Glomerular visceral epithelial cell (primary cell): ENCODE results near the gene SRGAP2C.
A peak's percentile ranks its signal among the peaks of the same experiment; 100 is the strongest.
"Not testable (repeated sequence)": the region's sequence is repeated elsewhere in the genome, so short reads cannot be mapped to it uniquely, and the experiment has no call there.

ENCODE experiments used
- DNase-seq: peaks from one replicate; pipeline ENCODE4 v3.0.0-alpha.2; 2016; ENCODE audit errors: extremely low spot score

SRGAP2C gene

DNA sequence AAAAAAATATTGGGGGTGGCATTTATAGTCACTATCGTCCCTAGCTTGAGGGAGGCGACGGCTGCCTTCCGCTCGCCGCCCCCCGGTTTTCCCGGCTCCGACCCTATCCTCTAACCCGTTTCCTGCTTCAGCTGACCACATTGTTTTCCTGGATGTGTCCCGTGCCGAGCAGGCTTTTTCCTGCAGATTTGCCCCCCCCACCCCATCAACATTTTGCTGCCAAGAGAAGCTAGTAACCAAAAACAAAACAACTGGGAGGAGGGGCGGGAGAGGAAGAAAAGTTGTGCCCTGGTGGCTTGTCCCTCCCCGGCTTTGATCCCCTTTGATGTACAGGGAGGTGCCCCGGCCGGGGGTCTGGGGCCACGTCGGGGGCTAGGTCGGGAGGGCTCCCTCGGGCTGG is 1.4 kb downstream of the SRGAP2C start:
- not testable (repeated sequence) for DNase-seq

DNA sequence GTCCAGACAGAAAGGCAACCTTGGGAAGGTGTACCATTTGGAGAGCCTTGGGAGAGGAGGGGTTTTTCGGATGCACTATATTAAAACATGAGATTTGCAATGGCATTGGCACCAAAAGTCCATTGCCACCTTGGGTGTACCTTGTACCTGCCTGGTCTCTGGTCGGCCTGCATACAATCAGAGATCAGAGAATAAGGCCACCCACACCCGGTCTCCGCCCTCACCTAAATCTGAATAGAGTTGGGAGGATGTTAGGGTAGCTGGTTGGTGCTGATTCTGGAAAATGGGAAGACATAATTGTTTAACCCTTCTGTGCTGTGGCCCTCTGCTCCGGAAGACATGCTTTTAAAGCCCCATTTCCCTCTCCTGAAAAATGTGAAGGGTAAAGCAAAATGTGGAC is 3.1 kb downstream of the SRGAP2C start:
- DNase-seq, result not testable (repeated sequence)

- DNase-seq, result not testable (repeated sequence)
Observed at GRCh38 chr1:121192512-121192911, 7.7 kb downstream of the SRGAP2C start.

DNA sequence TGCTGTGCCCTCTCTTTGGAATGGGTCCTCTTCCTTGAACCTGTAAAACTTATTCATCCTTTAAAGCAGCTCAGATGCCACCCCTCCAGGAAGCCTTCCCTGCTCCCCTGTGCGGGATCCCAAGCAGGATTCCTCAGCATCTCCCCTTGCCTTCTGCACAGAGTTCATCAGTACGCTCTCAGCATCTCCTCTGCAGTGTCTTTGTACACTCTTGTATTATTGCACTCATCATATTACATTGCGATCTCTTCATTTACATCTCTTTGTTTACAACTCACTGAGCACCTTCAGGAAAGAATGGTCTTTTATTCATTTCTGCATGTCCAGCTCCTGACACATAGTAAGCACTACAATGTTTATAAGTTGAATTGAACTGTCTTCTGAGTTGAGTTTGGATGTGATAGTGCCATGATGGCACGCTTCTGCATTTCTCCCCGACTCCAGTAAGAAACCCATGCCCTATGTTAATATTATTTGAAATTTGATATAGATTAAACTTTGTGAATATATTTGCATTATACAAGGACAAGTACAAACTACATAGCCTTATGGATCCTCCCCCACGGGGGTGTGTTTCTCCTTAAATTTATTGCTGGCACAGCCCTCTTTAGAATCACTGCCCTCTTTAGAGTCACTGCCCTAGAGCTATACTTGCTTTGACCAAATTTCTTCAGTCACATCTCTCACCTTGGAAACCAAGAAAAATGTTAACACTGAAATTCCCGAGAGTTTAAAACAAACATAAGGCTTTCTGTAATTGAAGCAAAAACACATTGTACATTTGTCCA is 12.5 kb downstream of the SRGAP2C start:
- DNase-seq, result not testable (repeated sequence)

GRCh38 chr1:121199763-121200162 is 15.0 kb downstream of the SRGAP2C start:
- not testable (repeated sequence) for DNase-seq

- DNase-seq, result not testable (repeated sequence)
Observed at GRCh38 chr1:121200232-121200631, 15.5 kb downstream of the SRGAP2C start.

DNA sequence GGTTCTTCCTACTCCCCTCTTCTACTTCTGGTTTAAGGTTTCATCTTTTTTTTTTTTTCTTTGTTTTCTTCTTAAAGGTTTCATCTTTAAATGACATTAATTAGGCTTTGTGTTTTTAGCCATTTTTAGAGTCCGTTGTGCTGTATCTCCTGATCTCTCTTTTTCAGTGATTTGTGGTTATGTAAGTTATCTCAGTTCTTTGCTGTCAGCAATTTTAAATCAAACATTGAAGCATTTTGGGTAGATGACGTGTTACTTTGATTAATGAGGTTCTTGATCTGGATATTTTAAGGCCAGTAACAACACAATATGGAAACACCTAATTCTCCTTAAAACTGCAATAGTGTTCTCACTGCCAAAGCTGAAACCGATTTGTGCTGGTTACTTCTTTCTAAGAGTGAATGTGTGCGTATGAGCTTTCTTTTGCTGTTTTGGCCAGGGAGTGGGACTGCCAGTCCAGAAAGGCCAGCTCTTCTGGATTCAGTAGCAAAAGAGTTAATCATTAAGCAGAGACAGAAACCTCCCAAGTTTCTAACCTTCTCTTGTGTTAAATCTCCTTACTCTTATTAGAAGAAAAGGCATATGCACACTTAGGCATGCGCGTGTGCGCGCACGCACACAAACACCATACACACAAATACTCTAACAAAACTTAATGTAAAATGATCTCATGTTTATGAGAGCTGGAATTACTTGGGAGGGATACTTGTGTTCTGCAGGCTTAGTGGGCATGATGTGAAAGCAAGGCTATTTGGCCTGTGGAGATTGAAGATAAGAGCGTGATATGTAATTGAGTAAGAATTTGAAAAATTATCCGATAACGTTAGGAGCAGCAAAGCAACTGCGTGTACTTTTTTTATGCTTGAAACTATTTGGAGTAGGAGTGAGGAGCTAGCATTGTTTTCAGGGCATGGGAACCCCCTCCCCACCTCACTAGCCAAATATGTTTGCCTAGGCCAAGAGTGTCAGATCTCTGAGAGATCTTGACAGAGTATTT is 16.5 kb downstream of the SRGAP2C start:
- peak; percentile 2 for DNase-seq

DNA sequence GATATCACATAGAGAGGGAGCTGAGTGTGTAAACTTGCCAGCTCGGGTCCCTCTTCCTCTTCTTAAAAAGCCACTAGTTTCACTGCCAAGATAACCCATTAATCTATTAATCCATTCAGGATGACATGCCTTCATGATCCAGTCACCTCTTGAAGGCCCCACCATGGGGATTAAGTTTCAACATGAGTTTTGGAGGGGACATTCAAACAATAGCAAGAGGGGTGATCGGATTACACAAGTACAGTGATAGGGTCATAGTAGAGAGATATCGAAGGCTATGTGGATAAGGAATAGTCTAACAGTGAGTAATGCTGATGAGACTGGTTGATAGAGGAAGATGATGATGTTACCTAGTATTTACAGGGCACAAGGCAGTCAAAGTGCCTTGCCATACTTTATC is 18.2 kb downstream of the SRGAP2C start:
- not testable (repeated sequence) for DNase-seq

- peak; percentile 0 for DNase-seq
Observed at GRCh38 chr1:121205786-121206711, 21.3 kb downstream of the SRGAP2C start.

- DNase-seq, result not testable (repeated sequence)
Observed at GRCh38 chr1:121207328-121207727, 22.6 kb downstream of the SRGAP2C start.

- not testable (repeated sequence) for DNase-seq
Observed at GRCh38 chr1:121208375-121208774, 23.6 kb downstream of the SRGAP2C start.

DNA sequence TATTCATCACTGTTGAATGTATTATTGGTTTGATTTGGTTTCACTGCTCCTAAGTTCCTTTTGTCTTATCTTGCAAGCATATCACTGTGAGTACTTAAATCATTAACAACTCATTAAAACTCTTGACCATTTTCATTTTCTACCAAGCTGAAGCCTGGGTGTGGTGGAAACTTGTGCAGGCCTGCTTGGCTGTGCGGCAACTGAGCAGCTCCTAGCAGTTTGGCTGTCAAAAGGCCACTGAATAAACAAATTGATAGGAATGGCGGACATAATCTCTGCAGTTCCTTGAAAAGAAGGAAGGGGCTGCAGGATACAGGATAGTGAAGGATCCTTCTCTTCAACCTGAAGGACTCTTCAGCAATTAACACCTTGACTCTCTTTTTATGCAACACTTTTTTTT is 26.0 kb downstream of the SRGAP2C start:
- DNase-seq, result not testable (repeated sequence)

DNA sequence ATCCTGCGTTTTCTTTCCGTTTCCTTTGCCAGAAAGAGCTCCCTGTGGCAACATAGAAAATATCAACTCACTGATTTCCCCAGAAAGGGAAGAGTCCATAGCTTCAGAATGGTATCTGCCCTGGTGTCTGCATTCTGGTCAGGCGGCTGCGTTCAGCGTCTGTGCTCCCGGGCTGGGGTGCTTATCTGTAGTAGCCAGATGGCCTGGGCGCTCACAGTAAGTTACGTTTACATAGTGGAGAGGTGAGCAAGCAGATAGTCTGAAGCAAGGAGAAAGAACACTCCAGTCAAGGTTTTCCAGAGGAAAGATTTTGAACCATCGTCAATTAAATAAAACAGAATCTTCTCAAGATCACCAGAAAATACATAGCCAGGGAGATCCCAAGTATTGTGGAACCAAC is 28.7 kb downstream of the SRGAP2C start:
- DNase-seq, result not testable (repeated sequence)

GRCh38 chr1:121214544-121215156 is 29.9 kb downstream of the SRGAP2C start:
- not testable (repeated sequence) for DNase-seq

- DNase-seq, result not testable (repeated sequence)
Observed at GRCh38 chr1:121215699-121216417, 31.1 kb downstream of the SRGAP2C start.

- not testable (repeated sequence) for DNase-seq
Observed at GRCh38 chr1:121216676-121217075, 31.9 kb downstream of the SRGAP2C start.

GRCh38 chr1:121221770-121222169 is 37.0 kb downstream of the SRGAP2C start:
- not testable (repeated sequence) for DNase-seq

GRCh38 chr1:121224714-121225113 is 39.9 kb downstream of the SRGAP2C start:
- DNase-seq, result not testable (repeated sequence)

DNA sequence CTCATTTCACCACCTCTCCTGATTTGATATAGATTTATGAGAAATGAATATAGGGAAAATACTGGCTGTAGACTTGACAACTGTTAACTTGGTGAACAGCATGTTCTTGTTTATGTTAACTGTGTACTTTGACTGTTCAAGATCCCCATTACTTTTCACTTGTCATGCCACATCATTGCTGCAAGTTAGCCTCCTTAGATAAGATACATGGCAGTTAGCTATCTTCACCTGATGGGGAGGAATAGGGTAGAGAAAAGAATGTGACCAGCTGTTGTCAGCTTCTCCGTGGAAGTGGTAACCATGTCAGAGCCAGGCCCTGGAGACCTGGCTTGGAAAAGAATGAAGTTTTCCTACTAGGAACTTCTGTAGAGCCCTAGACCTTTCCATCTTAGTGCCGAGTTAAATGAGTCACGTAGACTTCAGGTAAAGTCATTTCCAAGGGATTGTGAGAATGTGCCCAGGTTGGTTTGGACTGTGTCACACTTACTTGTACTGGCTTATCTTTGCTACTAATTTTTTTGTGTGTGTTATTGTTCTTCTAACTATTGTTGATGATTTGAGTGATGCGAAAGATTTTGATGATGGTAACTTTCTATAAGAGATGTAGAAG is 41.6 kb downstream of the SRGAP2C start:
- DNase-seq, result not testable (repeated sequence)

GRCh38 chr1:121226925-121227324 is 42.1 kb downstream of the SRGAP2C start:
- DNase-seq, result not testable (repeated sequence)
